ENCODE measurements around the gene GFY. TPM values are rescaled to one million over a fixed set of nuclear protein-coding genes. Genes with fewer than 3 reads are reported as not detected.
"Not testable (repeated sequence)": the region's sequence is repeated elsewhere in the genome, so short reads cannot be mapped to it uniquely, and the experiment has no call there.

GFY gene
- total RNA-seq, 1 donor from 2014 or later = not detected

DNA sequence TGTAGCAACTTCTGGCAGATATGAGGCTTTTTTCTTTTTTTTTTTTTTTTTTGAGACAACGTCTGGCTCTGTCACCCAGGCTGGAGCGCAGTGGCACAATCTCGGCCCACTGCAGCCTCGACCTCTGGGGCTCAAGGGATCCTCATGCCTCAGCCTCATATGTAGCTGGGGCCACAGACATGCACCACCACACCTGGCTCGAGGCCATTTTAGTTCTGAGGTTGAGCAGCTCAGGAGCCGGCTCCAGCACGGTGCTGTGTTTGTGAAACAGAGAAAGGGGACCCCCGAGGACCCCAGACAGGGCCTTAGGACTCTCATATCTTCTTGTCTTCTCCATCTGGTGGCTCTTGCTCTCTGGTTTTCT lies 45.4 kb downstream of the GFY start:
- DNase-seq (ENCODE audit: low read depth, low spot score) = no peak
- Mint-ChIP-seq H3K27ac (ENCODE audit: unreplicated experiment) (no peak overlapping the region), H3K4me1 (peaks cover 9% of the 10 kb centered on the region), H3K27me3 (ENCODE audit: low read depth) (peaks cover 16% of the 10 kb centered on the region), H3K9me3 (no peaks in the 10 kb centered on the region), H3K36me3 (ENCODE audit: low read depth) (peaks cover 5% of the 10 kb centered on the region), H3K4me3 (no peak overlapping the region)
- TF ChIP-seq, protein P1, sequence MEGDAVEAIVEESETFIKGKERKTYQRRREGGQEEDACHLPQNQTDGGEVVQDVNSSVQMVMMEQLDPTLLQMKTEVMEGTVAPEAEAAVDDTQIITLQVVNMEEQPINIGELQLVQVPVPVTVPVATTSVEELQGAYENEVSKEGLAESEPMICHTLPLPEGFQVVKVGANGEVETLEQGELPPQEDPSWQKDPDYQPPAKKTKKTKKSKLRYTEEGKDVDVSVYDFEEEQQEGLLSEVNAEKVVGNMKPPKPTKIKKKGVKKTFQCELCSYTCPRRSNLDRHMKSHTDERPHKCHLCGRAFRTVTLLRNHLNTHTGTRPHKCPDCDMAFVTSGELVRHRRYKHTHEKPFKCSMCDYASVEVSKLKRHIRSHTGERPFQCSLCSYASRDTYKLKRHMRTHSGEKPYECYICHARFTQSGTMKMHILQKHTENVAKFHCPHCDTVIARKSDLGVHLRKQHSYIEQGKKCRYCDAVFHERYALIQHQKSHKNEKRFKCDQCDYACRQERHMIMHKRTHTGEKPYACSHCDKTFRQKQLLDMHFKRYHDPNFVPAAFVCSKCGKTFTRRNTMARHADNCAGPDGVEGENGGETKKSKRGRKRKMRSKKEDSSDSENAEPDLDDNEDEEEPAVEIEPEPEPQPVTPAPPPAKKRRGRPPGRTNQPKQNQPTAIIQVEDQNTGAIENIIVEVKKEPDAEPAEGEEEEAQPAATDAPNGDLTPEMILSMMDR (conservative IDR thresholded peaks at IDR 0.05) = no peak

- H3K27me3 Mint-ChIP-seq (ENCODE audit: low read depth) = peaks cover 25% of the 10 kb centered on the region
- H3K4me3 Mint-ChIP-seq = no peak overlapping the region
- H3K36me3 Mint-ChIP-seq (ENCODE audit: low read depth) = peaks cover 5% of the 10 kb centered on the region
- peak overlapping the region; percentile 71 for H3K27ac Mint-ChIP-seq (ENCODE audit: unreplicated experiment)
- TF ChIP-seq, protein P1 (conservative IDR thresholded peaks at IDR 0.05) = no peak
- DNase-seq (ENCODE audit: low read depth, low spot score) = no peak
- peaks cover 15% of the 10 kb centered on the region for H3K4me1 Mint-ChIP-seq
- no peaks in the 10 kb centered on the region for H3K9me3 Mint-ChIP-seq
These were observed 47.7 kb downstream of the GFY start for GRCh38 chr19:49472936-49473335.

- Mint-ChIP-seq H3K4me1 (peaks cover 15% of the 10 kb centered on the region), H3K27me3 (ENCODE audit: low read depth) (peaks cover 25% of the 10 kb centered on the region)
- DNase-seq (ENCODE audit: low read depth, low spot score); H3K4me3 Mint-ChIP-seq; H3K9me3 Mint-ChIP-seq; H3K36me3 Mint-ChIP-seq (ENCODE audit: low read depth); H3K27ac Mint-ChIP-seq (ENCODE audit: unreplicated experiment): not testable (repeated sequence)
These were observed 48.3 kb downstream of the GFY start for GRCh38 chr19:49473501-49473867.

DNA sequence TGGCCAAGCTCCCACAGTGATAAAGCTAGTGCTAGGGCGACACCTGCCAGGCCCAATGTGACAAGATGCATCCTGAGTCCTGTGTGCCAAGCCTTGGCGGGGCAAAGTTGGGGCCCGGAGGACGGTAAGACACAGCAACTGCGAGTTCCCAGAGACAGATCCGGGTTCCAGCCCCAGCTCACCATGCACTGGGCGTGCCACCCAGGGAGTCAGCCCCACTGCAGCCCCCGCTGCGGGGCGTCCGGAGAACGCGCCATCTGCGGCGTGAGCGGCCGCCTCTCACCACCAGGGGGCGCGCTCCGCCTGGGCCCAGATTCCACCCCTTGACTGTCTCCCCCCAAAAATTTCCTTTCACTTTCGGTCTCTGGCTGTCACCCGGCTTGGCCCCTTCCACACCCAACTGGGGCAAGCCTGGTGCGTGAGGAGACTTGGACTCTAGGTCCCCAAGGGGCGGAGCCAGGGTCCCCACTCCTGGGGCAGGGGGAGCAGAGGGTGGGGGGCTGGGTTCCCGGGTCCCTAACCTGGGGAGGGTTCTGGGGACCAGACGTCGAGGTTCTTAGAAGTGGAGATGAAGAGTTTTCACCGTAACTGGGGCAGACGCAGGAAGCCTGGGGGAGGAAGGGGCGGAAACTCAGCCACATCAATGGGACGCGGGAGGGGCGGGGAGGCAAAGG lies 48.8 kb downstream of the GFY start, which contains the start of gene FLT3LG:
Gene FLT3LG (plus strand): TSS at position 348 of the 674 bp plus-strand sequence. CDS start 425 bp downstream, outside the sequence.
- Mint-ChIP-seq H3K4me1 (peaks cover 14% of the 10 kb centered on the region), H3K4me3 (no peak within 1 kb of the TSS), H3K27me3 (ENCODE audit: low read depth) (peaks cover 25% of the 10 kb centered on the region), H3K27ac (ENCODE audit: unreplicated experiment) (peak within 1 kb of the TSS; percentile 71), H3K9me3 (no peaks in the 10 kb centered on the region), H3K36me3 (ENCODE audit: low read depth) (peaks cover 1% of the 10 kb centered on the region)
- peak; percentile 61 for DNase-seq (ENCODE audit: low read depth, low spot score)
- TF ChIP-seq, protein P1 (conservative IDR thresholded peaks at IDR 0.05) = peak; percentile 96

GRCh38 chr19:49474542-49474924 lies 49.3 kb downstream of the GFY start:
- H3K4me1 Mint-ChIP-seq = peaks cover 14% of the 10 kb centered on the region
- no peak overlapping the region for H3K4me3 Mint-ChIP-seq
- no peak overlapping the region for H3K27ac Mint-ChIP-seq (ENCODE audit: unreplicated experiment)

More at GRCh38 chr19:49474542-49474924, 49.3 kb downstream of the GFY start:
- TF ChIP-seq, protein P1 (conservative IDR thresholded peaks at IDR 0.05) = no peak
- H3K27me3 Mint-ChIP-seq (ENCODE audit: low read depth) = peaks cover 25% of the 10 kb centered on the region
- no peaks in the 10 kb centered on the region for H3K36me3 Mint-ChIP-seq (ENCODE audit: low read depth)
- DNase-seq (ENCODE audit: low read depth, low spot score) = no peak
- no peaks in the 10 kb centered on the region for H3K9me3 Mint-ChIP-seq
